ENCODE data around the gene MCUR1. TPM values are rescaled to one million over a fixed set of nuclear protein-coding genes. Genes with fewer than 3 reads are reported as not detected.

MCUR1 gene
- total and polyA plus RNA-seq, 2 of the 13 experiments (the other 11 are each of a cell fraction or from before 2014, with no cell fraction given): 8.0 to 29.6 TPM

- TF ChIP-seq ZNF280B (CRISPR knock-in tag; IDR thresholded peaks at IDR 0.05; ENCODE audit: borderline replicate concordance) (peak; percentile 73; the same call in 1 of the 2 replicates), ZEB1 (IDR thresholded peaks at IDR 0.05; ENCODE audit: insufficient replicate concordance, low read depth) (no peak), ZNF777 (CRISPR knock-in tag; IDR thresholded peaks at IDR 0.05) (no peak; the same call in 1 of the 2 replicates), PATZ1 (CRISPR knock-in tag; IDR thresholded peaks at IDR 0.05) (no peak; the same call in none of the 2 replicates), BCL6 (CRISPR knock-in tag; IDR thresholded peaks at IDR 0.05) (peak; percentile 81), ZZZ3 (CRISPR knock-in tag; IDR thresholded peaks at IDR 0.05; ENCODE audit: borderline replicate concordance) (0 out of 2 replicates have a peak, but pooled peaks have one; percentile 18), ZNF282 (IDR thresholded peaks at IDR 0.05; ENCODE audit: partially characterized antibody) (no peak), PAF1 (CRISPR knock-in tag; IDR thresholded peaks at IDR 0.05) (no peak), SAP130 (CRISPR knock-in tag; IDR thresholded peaks at IDR 0.05; ENCODE audit: low read depth) (peak; percentile 69; the same call in 1 of the 2 replicates), MEF2D (CRISPR knock-in tag; IDR thresholded peaks at IDR 0.05) (0 out of 2 replicates have a peak, but pooled peaks have one; percentile 31), GFI1 (CRISPR knock-in tag; IDR thresholded peaks at IDR 0.05; ENCODE audit: borderline replicate concordance) (no peak), RFX3 (CRISPR knock-in tag; IDR thresholded peaks at IDR 0.05) (no peak), ZNF547 (CRISPR knock-in tag; IDR thresholded peaks at IDR 0.05) (no peak), NR2C2 (CRISPR knock-in tag; IDR thresholded peaks at IDR 0.05; ENCODE audit: borderline replicate concordance) (no peak), ZNF460 (CRISPR knock-in tag; IDR thresholded peaks at IDR 0.05; ENCODE audit: borderline replicate concordance) (no peak), ZNF530 (CRISPR knock-in tag; IDR thresholded peaks at IDR 0.05; ENCODE audit: low read depth) (no peak), SP2 (CRISPR knock-in tag; IDR thresholded peaks at IDR 0.05) (no peak), SNRNP70 (IDR thresholded peaks at IDR 0.05; ENCODE audit: low read depth, low read length) (no peak), SP5 (CRISPR knock-in tag; IDR thresholded peaks at IDR 0.05; ENCODE audit: borderline replicate concordance, low read depth) (peak; percentile 82), PREB (CRISPR knock-in tag; IDR thresholded peaks at IDR 0.05) (no peak), ZNF253 (CRISPR knock-in tag; IDR thresholded peaks at IDR 0.05; ENCODE audit: borderline replicate concordance) (peak; percentile 96; the same call in 1 of the 2 replicates), ATF1 (CRISPR knock-in tag; IDR thresholded peaks at IDR 0.05) (no peak), ZNF883 (CRISPR knock-in tag; IDR thresholded peaks at IDR 0.05; ENCODE audit: not compliant biosample characterization) (peak; percentile 65), ZNF431 (CRISPR knock-in tag; IDR thresholded peaks at IDR 0.05; ENCODE audit: borderline replicate concordance, low read depth) (no peak)
Observed at GRCh38 chr6:13813621-13814175, 659 bp downstream of the MCUR1 start (continued).

All from HepG2 (cell line).